AG09319 (cell line): ENCODE measurements around the gene ARSI.

ENCODE experiments used
- DNase-seq: peaks from one replicate; pipeline ENCODE4 v3.0.0-alpha.2; 2010; ENCODE audit warnings: low read depth; ENCODE audit errors: extremely low read depth
- CTCF ChIP-seq: IDR thresholded peaks from 2 replicates; pipeline ENCODE4 v1.5.1; 2011; ENCODE audit warnings: low read depth, mild to moderate bottlenecking, inconsistent platforms, low read length, moderate library complexity

ARSI gene

GRCh38 chr5:150297236-150297890 is 5.3 kb downstream of the ARSI start:
- no peak for TF ChIP-seq CTCF
- DNase-seq, result no peak

GRCh38 chr5:150296496-150296895 is 6.2 kb downstream of the ARSI start:
- no peak for TF ChIP-seq CTCF
- DNase-seq, result no peak

GRCh38 chr5:150295741-150296486 is 6.8 kb downstream of the ARSI start:
- no peak for TF ChIP-seq CTCF
- no peak for DNase-seq

- TF ChIP-seq CTCF, result no peak
- DNase-seq, result no peak
These were observed 7.5 kb downstream of the ARSI start for GRCh38 chr5:150295172-150295634.

GRCh38 chr5:150294551-150295071 is 8.1 kb downstream of the ARSI start:
- TF ChIP-seq CTCF, result no peak

GRCh38 chr5:150293091-150293941 is 9.4 kb downstream of the ARSI start:
- no peak for DNase-seq
- TF ChIP-seq CTCF, result no peak

More at GRCh38 chr5:150294551-150295071, 8.1 kb downstream of the ARSI start:
- DNase-seq, result no peak
